Activated CD8-positive, alpha-beta memory T cell treated with anti-CD3 and anti-CD28 coated beads for 36 hours (primary cell): ENCODE data around the gene DNAH12. TPM values are rescaled to one million over a fixed set of nuclear protein-coding genes. Genes with fewer than 3 reads are reported as not detected.

Source experiments
- CTCF ChIA-PET: fragments of 350-600 bp; sonication (Branson Sonifier 250); formaldehyde crosslinking; loops from one replicate; lab custom pipeline; 2021; ENCODE audit warnings: antibody characterized with exemption; lab: Charles Lee
- POLR2A ChIA-PET: fragments of 350-600 bp; sonication (Branson Sonifier 250); formaldehyde crosslinking; loops from one replicate; lab custom pipeline; 2021; ENCODE audit warnings: antibody characterized with exemption; lab: Charles Lee
- total RNA-seq, 2 experiments: library from RNA; stranded (reverse); gene quantifications; one replicate each; pipeline ENCODE4 v1.2.3, GENCODE V29; 2021

Gene DNAH12
- under 1 TPM in 1 of 2 experiments, not detected in 1; 0.08 TPM for total RNA-seq

- ChIA-PET POLR2A (interaction anchor here (0.7 kb wide), 1 partner anchor 52 kb away, joined by 4 read pairs; no protein-coding TSS in a partner anchor), CTCF (interaction anchor here (0.7 kb wide), 1 partner anchor 12 kb away, joined by 3 read pairs; the partner anchor contains the start of gene PDE12)
These were observed at the start of gene DNAH12 for GRCh38 chr3:57544181-57545125. TSS of gene DNAH12 (minus strand) at chr3:57544344. CDS start at chr3:57542870, 1,474 bp downstream.

GRCh38 chr3:57592306-57592705, 48.2 kb upstream of the DNAH12 start:
- ChIA-PET POLR2A (no interaction called here), CTCF (no interaction called here)

- CTCF ChIA-PET: no interaction called here
- POLR2A ChIA-PET: no interaction called here
These were observed 43.8 kb upstream of the DNAH12 start for GRCh38 chr3:57587905-57588304.

GRCh38 chr3:57586778-57587177, 42.6 kb upstream of the DNAH12 start:
- POLR2A ChIA-PET: interaction anchor here (0.7 kb wide), 1 partner anchor 9 kb away, joined by 8 read pairs; no protein-coding TSS in a partner anchor
- CTCF ChIA-PET: interaction anchor here (0.8 to 0.9 kb wide), 2 partner anchors 9 to 12 kb away, joined by 3 read pairs; no protein-coding TSS in a partner anchor

- POLR2A ChIA-PET: no interaction called here
- CTCF ChIA-PET: no interaction called here
These were observed 39.4 kb upstream of the DNAH12 start for GRCh38 chr3:57583544-57583943.

GRCh38 chr3:57582474-57583168, 38.5 kb upstream of the DNAH12 start:
- POLR2A ChIA-PET: no interaction called here

GRCh38 chr3:57577801-57578200, 33.7 kb upstream of the DNAH12 start:
- POLR2A ChIA-PET: no interaction called here
- CTCF ChIA-PET: no interaction called here

More at GRCh38 chr3:57582474-57583168, 38.5 kb upstream of the DNAH12 start:
- CTCF ChIA-PET: no interaction called here

GRCh38 chr3:57575966-57576626, 32.0 kb upstream of the DNAH12 start:
- POLR2A ChIA-PET: no interaction called here

GRCh38 chr3:57572096-57572495, 28.0 kb upstream of the DNAH12 start:
- POLR2A ChIA-PET: no interaction called here
- CTCF ChIA-PET: no interaction called here

More at GRCh38 chr3:57575966-57576626, 32.0 kb upstream of the DNAH12 start:
- CTCF ChIA-PET: no interaction called here

GRCh38 chr3:57570878-57571277, 26.7 kb upstream of the DNAH12 start:
- CTCF ChIA-PET: interaction anchor here (0.9 to 1.0 kb wide), 2 partner anchors 10 to 25 kb away, joined by 3 read pairs; no protein-coding TSS in a partner anchor
- POLR2A ChIA-PET: no interaction called here

- CTCF ChIA-PET: interaction anchor here (0.7 to 1.0 kb wide), 4 partner anchors 11 to 391 kb away, joined by 3 to 6 read pairs (median 4); no protein-coding TSS in a partner anchor
- POLR2A ChIA-PET: interaction anchor here (0.7 kb wide), 2 partner anchors 14 to 25 kb away, joined by 7 to 10 read pairs; partner anchors contain the start of gene PDE12
These were observed 25.8 kb upstream of the DNAH12 start for GRCh38 chr3:57569859-57570450.

GRCh38 chr3:57559526-57559925, 15.4 kb upstream of the DNAH12 start:
- CTCF ChIA-PET: no interaction called here

GRCh38 chr3:57557085-57557537, 13.0 kb upstream of the DNAH12 start:
- ChIA-PET POLR2A (interaction anchor here (2.3 to 2.9 kb wide), 3 partner anchors 40 to 199 kb away, joined by 8 to 26 read pairs (median 9); partner anchors contain the start of genes ARF4, DENND6A and SLMAP), CTCF (interaction anchor here (1.2 kb wide), 1 partner anchor 114 kb away, joined by 3 read pairs; no protein-coding TSS in a partner anchor)

More at GRCh38 chr3:57559526-57559925, 15.4 kb upstream of the DNAH12 start:
- POLR2A ChIA-PET: no interaction called here

- ChIA-PET CTCF (interaction anchor here (0.6 to 1.2 kb wide), 2 partner anchors 12 to 115 kb away, joined by 3 read pairs; partner anchors contain the start of gene DNAH12), POLR2A (interaction anchor here (2.3 to 2.9 kb wide), 3 partner anchors 40 to 199 kb away, joined by 8 to 26 read pairs (median 9); partner anchors contain the start of genes ARF4, DENND6A and SLMAP)
These were observed 12.4 kb upstream of the DNAH12 start for GRCh38 chr3:57556459-57557084.

- ChIA-PET POLR2A (interaction anchor here (0.5 to 2.9 kb wide), 6 partner anchors 14 to 200 kb away, joined by 3 to 26 read pairs (median 8); partner anchors contain the start of genes ARF4, DENND6A and SLMAP), CTCF (interaction anchor here (0.6 to 1.2 kb wide), 3 partner anchors 12 to 515 kb away, joined by 3 read pairs; partner anchors contain the start of gene DNAH12)
These were observed 11.8 kb upstream of the DNAH12 start, which contains the start of gene PDE12 for GRCh38 chr3:57555738-57556458. TSS of gene PDE12 (plus strand) at chr3:57556274. CDS start at chr3:57556380, 106 bp downstream.

- POLR2A ChIA-PET: interaction anchor here (0.5 to 2.9 kb wide), 5 partner anchors 41 to 200 kb away, joined by 3 to 26 read pairs (median 8); partner anchors contain the start of genes ARF4, DENND6A and SLMAP
- CTCF ChIA-PET: no interaction called here
These were observed 11.2 kb upstream of the DNAH12 start for GRCh38 chr3:57555306-57555705.
